NCI-H446 (cell line): Measurements from ENCODE around the gene ARID1A.

ENCODE experiments used
- DNase-seq, 2 experiments: peaks; one replicate each; lab custom pipeline; 2025; lab: John Stamatoyannopoulos, UW

Gene ARID1A

DNA sequence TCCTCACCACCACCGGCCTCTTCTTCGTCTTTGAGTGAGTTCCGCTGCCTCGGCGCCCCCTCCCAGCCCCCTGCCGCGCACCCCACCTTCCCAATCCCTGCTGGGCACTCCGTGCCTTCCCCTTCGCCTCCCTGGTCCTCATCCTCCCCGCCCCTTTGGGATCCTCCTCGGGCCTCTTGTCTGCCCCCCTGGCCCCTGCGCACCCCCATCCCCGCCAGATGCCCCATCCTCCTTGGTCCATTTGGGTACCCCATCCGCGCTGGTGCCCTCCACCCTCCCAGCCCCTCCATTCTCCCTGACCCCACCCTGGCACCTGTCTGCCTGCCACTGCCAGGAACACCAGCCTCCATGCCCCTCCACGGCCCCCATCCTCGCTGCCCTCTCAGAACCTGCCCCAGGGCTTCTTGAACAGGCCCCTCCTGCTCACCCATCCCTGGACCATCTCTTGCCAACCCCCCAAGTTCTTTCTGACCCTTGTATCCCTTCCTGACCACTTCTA is 131.3 kb downstream of the ARID1A start:
- no peak for DNase-seq

DNA sequence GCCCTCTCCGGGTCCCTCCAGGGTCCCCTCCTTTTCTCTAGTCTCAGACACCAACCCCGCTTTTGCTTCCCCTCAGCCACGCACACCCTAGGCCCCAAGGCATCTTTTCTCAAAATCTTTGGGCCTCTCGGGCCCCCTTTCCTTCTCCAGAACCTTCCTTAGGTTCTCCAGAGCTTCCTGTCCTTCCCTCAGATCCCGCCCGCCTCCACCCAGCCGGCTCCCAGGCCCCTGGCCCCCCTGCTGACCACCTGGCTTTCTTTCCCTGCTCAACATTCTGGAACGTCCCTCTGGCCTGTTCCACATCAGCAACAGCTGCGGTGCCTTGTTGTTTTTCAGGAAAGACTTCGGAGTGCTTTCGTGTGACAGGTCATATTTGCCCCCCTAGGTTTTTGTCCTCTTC is 131.8 kb downstream of the ARID1A start:
- DNase-seq, result no peak

DNA sequence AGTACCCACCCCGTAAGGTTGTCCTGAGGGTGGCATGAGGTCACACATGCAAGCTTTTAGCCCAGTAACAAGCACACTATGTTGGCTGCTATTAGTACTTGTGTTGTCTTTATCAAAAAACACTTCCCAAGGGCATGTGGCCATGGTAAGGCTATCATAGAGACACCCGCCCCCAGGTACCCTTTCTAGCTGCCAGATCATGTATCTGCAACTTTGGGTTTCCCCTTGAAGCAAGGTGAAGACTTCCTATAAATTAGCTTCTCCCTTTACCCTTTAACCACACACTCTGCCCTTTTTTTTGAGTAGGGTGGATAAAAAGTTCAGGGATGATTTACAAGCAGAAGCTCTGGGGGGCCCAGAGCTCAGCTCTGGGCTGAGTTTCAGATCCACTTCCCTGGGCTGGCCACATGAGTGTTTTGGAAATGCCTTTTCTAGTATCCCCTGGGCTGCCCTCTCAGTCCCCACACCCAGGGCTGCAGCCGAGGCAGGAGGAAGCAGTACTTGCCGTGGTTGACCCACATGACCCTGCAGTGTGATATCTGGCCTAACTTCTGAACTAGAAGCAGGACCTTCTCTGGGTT is 132.7 kb downstream of the ARID1A start:
- no peak for DNase-seq

DNA sequence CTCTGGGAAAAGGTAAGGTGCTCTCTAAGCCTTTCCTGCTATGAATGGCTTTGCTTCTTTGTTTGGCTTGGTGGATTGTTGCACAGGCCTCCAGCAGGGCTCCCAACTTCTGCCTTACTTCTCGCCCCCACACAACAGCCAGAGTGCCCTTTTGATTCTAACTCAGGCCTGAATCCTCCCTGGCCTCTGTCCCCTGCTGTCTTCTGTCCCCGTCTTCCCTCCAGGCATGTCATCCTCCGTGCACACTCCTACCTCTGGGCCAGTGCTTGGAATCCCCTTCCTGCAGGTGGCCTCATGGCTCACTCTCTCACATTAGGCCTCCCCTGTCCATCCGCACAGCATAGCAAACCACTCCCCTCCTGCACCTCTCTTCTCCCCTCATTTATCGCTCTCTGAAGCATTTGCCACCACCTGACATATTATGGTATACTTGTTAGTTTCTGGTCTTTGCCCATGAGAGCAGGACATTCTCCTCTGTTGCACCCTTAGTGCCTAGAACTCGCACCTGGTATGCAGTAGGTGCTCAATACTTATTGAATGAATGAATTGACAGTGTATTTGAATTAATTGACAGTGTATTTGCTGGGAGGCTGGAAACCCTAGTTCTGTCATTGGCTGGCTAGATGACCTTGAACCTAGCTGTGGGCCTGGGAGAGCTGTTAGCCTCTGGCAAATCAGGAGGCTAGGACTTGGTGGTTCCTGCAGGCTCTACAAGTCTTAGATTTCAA is 133.5 kb downstream of the ARID1A start:
- DNase-seq, result no peak

DNA sequence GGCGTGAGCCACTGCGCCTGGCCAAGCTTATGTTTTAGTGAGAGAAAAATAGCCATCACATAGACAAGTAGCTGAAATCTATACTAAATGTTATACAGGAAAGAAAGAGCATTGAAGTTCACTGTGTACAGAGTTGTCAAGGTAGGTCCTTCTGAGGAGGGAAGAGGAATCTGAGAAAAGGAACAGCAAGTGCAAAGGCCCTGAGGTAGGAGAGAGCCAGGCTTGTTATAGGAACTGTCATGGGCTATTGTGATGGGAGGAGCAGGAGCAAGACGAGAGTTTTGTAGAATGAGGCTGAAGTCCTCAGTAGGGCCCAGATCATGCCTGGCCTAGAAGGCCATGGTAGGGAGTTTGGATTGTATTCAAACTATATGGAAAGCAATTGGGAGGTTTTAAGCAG is 135.2 kb downstream of the ARID1A start:
- DNase-seq, result no peak
